Gastrocnemius medialis (tissue), 4 donors: Measurements from ENCODE around the gene MGAM2. TPM values are rescaled to one million over a fixed set of nuclear protein-coding genes. Genes with fewer than 3 reads are reported as not detected.

Experiments used
- ATAC-seq, 2 donors: fragments of 150-250 bp; one replicate each; pipeline ENCODE4 v1.9.1; 2016
- DNase-seq, 2 donors: peaks; one replicate each; pipeline ENCODE4 v3.0.0-alpha.2; 2019
- H3K27ac ChIP-seq, 4 donors: fragments of 200-600 bp; sonication (generic); 1 replicate in 1 of 4; 2 replicates in 3 of 4; pipeline ENCODE4 v1.5.1; 2016 to 2018; ENCODE audit warnings: mild to moderate bottlenecking in 2 of 4, moderate library complexity in 1 of 4
- H3K27me3 ChIP-seq, 3 donors: fragments of 200-600 bp; sonication (generic) in 2 of 3; 1 replicate in 1 of 3; 2 replicates in 2 of 3; pipeline versions ENCODE4 v1.5.1 to v1.6.0; 2016 to 2019; ENCODE audit warnings: mild to moderate bottlenecking in 1 of 3, moderate library complexity in 1 of 3
- H3K36me3 ChIP-seq, 2 donors: fragments of 200-600 bp; sonication (generic) in 1 of 2; one replicate each; pipeline ENCODE4 v1.5.1; 2017 to 2018
- H3K4me1 ChIP-seq, 2 donors: fragments of 200-600 bp; sonication (generic) in 1 of 2; one replicate each; pipeline ENCODE4 v1.5.1; 2016 to 2017; ENCODE audit warnings: mild to moderate bottlenecking in 2 of 2
- H3K4me3 ChIP-seq, 4 donors: fragments of 200-600 bp; sonication (generic) in 3 of 4; 1 replicate in 1 of 4; 2 replicates in 3 of 4; pipeline ENCODE4 v1.5.1; 2016 to 2019; ENCODE audit warnings: mild to moderate bottlenecking in 2 of 4
- H3K9me3 ChIP-seq, 3 donors: fragments of 200-600 bp; sonication (generic) in 2 of 3; 1 replicate in 1 of 3; 2 replicates in 2 of 3; pipeline ENCODE4 v1.5.1; 2016 to 2019
- CTCF ChIP-seq, 5 experiments: fragments of 450-650 bp in 3 of 5; fragments of 200-600 bp in 2 of 5; sonication (generic) in 2 of 5; IDR thresholded peaks in 4 of 5; conservative IDR thresholded peaks in 1 of 5; 1 replicate in 4 of 5; 2 replicates in 1 of 5; pipeline ENCODE4 v1.5.1; 2016 to 2019; ENCODE audit warnings: antibody characterized with exemption in 5 of 5, mild to moderate bottlenecking in 3 of 5, moderate library complexity in 3 of 5
- POLR2A ChIP-seq, 2 donors: fragments of 450-650 bp; IDR thresholded peaks; one replicate each; pipeline ENCODE4 v1.6.1; 2017; ENCODE audit warnings: antibody characterized with exemption in 2 of 2, mild to moderate bottlenecking in 2 of 2, moderate library complexity in 2 of 2
- in situ Hi-C, 4 donors: fragments of 200-750 bp; cut with MboI; loops; one replicate each; pipeline versions ENCODE4 v1.15.0 to v1.8.0; 2017; ENCODE audit warnings: low sequenced_read_pairs in 4 of 4
- intact Hi-C: fragments of 100-400 bp; cut with DNase I; formaldehyde crosslinking; loops from one replicate; pipeline ENCODE4 v1.15.1; 2023; ENCODE audit warnings: low total_unique reads
- total RNA-seq, 4 donors: library from RNA; depleted of rRNA; stranded (reverse); fragments of >200 nt; gene quantifications; one replicate each; pipeline versions ENCODE4 v1.1.0 to v1.2.3, GENCODE V29; 2016

The MGAM2 gene
- total RNA-seq, 4 donors from 2014 or later: 0.13 to 0.27 TPM; not detected in 2

DNA sequence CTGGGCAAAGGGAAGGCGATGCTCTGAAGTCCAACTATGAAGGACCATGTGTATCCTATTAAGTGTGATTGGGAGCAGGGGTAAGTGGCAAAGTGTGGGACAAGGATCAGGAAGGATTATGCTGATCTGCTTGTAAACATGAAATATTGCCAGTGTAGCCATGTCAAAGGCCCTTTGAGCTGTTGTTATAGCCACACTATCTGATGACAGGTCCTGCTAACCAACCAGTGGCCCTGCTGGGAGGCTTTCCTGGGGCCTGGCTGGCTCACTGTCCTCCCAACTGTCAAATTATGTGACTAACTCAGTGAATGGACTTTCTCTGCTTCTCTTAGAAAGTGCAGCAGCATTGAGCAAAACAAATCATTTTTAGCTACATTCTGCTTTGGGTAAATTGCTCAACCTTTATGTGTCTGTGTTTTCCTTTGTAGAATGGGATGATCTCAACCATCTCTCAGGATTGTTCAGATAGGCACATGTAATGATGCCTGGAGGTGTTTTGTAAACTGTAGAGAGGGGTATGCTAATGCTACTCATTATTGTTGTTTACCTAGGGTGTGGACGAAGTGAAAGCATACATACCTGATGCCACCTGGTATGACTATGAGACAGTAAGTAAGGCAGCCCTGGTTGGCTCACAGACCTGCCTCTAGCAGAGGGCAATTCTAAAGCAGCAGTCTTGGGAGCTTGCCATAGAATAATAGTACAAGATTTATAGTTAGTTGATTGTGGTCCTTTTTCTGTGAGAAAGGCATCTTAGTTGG lies 47.4 kb downstream of the MGAM2 start:
- no peaks in the 10 kb centered on the region for H3K27me3 ChIP-seq
- H3K36me3 ChIP-seq: no peaks in the 10 kb centered on the region
- H3K9me3 ChIP-seq: no peaks in the 10 kb centered on the region
- no peaks in the 10 kb centered on the region for H3K4me1 ChIP-seq
- in situ Hi-C loops: no loop called here
- H3K4me3 ChIP-seq: no peak overlapping the region
- no peak overlapping the region for H3K27ac ChIP-seq
- intact Hi-C loops: no loop called here
- ATAC-seq (no peak), DNase-seq (no peak)
- no peak for TF ChIP-seq POLR2A (IDR thresholded peaks at IDR 0.05)
- TF ChIP-seq CTCF (IDR thresholded peaks at IDR 0.05 in 4 of 5, conservative IDR thresholded peaks at IDR 0.05 in 1 of 5): no peak

GRCh38 chr7:142161921-142162320 lies 50.4 kb downstream of the MGAM2 start:
- intact Hi-C loops (no loop called here), in situ Hi-C loops (no loop called here)
- no peak for ATAC-seq
- no peaks in the 10 kb centered on the region for H3K9me3 ChIP-seq
- H3K4me1 ChIP-seq: no peaks in the 10 kb centered on the region
- no peak overlapping the region for H3K4me3 ChIP-seq
- no peak for TF ChIP-seq POLR2A (IDR thresholded peaks at IDR 0.05)
- no peak for TF ChIP-seq CTCF (IDR thresholded peaks at IDR 0.05 in 4 of 5, conservative IDR thresholded peaks at IDR 0.05 in 1 of 5)
- H3K27ac ChIP-seq: no peak overlapping the region
- no peak for DNase-seq
- no peaks in the 10 kb centered on the region for H3K27me3 ChIP-seq
- H3K36me3 ChIP-seq: no peaks in the 10 kb centered on the region

DNA sequence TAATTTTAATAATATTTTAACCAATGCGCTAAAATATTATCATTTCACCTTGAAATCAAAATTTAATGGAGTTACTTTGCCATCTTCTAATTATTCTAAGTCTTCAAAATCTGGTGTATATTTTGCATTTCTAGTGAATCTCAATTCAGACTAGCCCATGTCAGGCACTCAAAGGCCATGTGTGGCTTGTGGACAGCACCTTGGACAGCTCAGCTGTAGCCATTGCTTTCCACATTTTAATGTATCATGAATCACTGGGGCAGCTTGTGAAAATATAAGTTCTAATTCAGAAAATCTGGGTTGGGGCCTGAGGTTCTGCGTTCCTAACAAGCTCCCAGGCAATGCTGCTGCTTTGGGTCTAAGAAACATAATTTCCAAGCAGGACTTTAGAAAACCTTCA lies 57.2 kb downstream of the MGAM2 start:
- DNase-seq (no peak), ATAC-seq (no peak)
- Histone ChIP-seq H3K4me1 (no peaks in the 10 kb centered on the region), H3K9me3 (no peaks in the 10 kb centered on the region), H3K27ac (no peak overlapping the region), H3K36me3 (no peaks in the 10 kb centered on the region), H3K27me3 (no peaks in the 10 kb centered on the region), H3K4me3 (no peak overlapping the region)
- in situ Hi-C loops: no loop called here
- intact Hi-C loops: no loop called here
- no peak for TF ChIP-seq CTCF (IDR thresholded peaks at IDR 0.05 in 4 of 5, conservative IDR thresholded peaks at IDR 0.05 in 1 of 5)

DNA sequence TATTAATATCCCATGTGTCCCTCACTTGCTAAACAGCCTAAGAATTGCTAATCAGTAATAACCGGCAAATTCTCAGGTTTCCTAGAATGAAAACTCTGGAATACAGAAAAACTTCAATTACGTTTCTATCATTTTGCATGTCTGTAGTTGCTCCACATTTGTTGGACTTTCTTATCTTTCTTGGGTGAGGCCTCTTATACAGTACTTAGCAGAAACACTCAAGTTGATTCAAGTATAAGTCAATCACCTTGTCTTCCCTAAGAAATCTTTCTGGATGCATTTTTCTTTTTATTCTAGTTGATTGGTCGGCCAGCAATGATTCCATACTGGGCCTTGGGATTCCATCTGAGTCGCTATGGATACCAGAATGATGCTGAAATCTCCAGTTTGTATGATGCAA lies 61.4 kb downstream of the MGAM2 start:
- H3K27me3 ChIP-seq: no peaks in the 10 kb centered on the region
- no peak for ATAC-seq
- no peaks in the 10 kb centered on the region for H3K36me3 ChIP-seq
- no peak for DNase-seq
- no peaks in the 10 kb centered on the region for H3K4me1 ChIP-seq
- no peaks in the 10 kb centered on the region for H3K9me3 ChIP-seq
- no peak overlapping the region for H3K4me3 ChIP-seq
- no peak overlapping the region for H3K27ac ChIP-seq
- in situ Hi-C loops: no loop called here
- intact Hi-C loops: no loop called here
- TF ChIP-seq POLR2A (IDR thresholded peaks at IDR 0.05): no peak

DNA sequence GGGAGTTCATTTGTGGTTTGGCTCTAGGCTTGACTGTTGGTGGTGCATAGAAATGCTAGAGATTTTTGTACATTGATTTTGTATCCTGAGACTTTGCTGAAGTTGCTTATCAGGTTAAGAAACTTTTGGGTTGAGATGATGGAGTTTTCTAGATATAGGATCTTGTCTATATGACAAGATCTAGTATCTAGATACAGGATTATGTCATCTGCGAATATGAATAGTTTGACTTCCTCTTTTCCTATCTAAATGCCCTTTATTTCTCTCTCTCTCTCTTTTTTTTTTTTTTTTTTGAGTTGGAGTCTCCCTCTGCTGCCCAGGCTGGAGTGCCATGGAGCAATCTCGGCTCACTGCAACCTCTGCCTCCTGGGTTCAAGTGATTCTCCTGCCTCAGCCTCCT lies 62.9 kb downstream of the MGAM2 start:
- intact Hi-C loops: no loop called here
- TF ChIP-seq CTCF (IDR thresholded peaks at IDR 0.05 in 4 of 5, conservative IDR thresholded peaks at IDR 0.05 in 1 of 5): no peak
- Histone ChIP-seq H3K36me3 (no peaks in the 10 kb centered on the region), H3K4me3 (no peak overlapping the region), H3K27me3 (no peaks in the 10 kb centered on the region), H3K9me3 (no peaks in the 10 kb centered on the region), H3K27ac (no peak overlapping the region), H3K4me1 (no peaks in the 10 kb centered on the region)
- in situ Hi-C loops: no loop called here
- DNase-seq (no peak), ATAC-seq (no peak)
